GM19395 (cell line): ENCODE results near the gene ATF2.
"Not testable (repeated sequence)": the region's sequence is repeated elsewhere in the genome, so short reads cannot be mapped to it uniquely, and the experiment has no call there.

ENCODE experiments used
- ATAC-seq: cut with Tn5 transposase; IDR thresholded peaks from one replicate; pipeline ENCODE4 v1.9.1; 2021; ENCODE audit warnings: mild to moderate bottlenecking, moderate library complexity; ENCODE audit not compliant: unreplicated experiment

Gene ATF2

DNA sequence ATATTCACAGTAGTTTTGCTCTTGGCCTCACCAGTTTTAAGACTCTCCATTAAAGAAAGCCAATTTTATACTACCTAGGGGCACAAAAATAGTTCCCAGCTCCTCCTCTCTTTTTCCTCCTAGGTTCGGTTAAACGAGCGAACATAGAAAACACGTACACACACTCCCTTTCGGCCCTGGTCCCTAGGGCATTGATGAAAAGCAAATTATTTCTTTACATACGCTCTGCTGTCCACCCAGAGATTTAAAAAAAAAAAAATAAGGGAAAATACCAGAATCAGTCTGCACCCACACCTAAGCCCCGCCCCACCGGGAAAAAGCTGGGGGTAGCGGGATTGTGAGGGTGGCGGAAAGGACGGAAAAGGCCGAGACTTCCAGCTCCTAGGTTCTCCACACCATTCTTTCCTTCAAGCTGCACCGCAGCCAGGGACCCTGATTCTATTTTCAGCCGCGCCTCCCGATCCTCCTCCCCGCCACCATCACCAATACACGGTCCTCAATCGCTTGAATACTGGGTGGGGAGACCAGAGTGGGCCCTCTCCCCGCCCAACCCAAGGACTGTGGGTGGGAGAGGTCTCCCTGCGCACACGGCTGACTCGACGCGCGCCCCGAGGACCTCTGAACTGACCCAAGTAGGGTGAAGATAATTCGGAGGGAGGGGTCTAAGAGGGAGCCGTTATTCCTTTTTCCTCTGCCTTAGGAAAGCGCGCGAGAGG, 769 bp downstream of the ATF2 start:
- ATAC-seq = peak; percentile 6

DNA sequence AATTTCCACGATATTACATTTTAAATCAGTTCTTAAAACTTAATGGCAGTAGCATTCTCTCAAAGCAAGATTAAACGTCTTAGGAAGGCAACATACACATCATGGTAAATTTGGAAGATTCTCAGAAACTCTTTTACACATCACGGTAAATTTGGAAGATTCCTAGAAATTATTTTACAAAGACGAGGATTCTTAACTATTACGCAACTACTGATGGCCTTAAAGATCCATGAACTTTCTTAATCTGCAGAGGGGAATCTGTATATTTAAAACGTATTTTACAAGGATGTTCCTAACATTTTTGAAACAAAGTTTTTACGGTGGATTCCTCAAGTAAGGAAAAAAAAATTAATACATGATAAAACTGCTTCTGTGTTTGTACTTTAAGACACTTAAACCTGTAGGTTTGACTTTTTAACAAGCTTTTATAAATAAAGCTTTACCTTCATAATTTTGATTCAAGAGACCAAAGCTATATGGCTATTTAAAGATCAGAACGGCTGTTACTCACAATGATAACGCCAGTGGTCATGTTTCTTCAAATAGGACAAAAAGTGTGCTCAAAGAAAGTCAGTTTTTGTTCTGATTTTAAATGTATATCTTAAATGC, 1.7 kb downstream of the ATF2 start:
- no peak for ATAC-seq

DNA sequence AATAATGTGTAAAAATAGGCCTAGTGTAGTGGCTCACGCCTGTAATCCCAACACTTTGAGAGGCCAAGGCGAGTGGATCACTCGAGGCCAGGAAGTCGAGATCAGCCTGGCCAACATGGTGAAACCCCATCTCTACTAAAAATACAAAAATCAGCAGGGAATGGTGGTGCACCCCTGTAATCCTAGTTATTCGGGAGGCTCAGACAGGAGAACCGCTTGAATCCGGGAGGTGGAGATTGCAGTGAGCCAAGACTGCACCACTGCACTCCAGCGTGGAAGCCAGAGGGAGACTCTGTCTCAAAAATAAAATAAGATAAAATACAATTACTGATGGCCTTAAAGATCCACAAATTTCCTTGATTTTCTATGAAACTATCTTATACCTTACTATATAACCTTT, 3.8 kb downstream of the ATF2 start:
- no peak for ATAC-seq

DNA sequence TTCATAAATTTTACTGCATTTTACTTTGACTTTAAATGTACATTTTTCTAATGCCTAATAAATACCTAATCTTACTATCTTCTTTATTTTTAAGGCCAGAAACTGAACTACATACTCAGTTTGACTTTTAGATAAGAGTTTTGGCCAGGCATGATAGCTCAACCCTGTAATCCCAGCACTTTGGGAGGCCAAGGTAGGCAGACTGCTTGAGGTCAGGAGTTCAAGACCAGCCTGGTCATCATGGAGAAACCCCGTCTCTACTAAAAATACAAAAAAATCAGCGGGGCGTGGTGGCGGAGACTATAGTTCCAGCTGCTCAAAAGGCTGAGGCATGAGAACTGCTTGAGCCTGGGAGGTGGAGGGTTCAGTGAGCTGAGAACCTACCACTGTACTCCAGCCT, 9.1 kb downstream of the ATF2 start:
- ATAC-seq = no peak

DNA sequence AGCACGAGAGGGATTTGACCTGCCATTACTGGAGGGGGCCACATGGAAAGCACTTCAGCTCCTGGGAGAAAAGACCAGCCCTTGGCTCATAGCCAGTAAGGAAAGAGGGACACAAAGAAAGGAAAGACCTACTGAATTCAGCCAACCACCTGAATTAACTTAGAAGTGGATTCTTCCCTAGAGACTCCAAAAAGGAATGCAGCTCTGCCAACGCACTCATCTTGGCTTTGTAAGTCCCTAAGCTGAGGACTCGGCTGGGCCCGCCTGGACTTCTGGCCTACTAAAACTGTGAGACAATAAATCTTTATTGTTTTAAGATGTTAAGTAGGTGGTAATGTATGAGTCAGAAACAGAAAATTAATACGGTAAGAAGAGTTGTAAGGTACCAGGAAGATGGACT, 11.5 kb downstream of the ATF2 start:
- ATAC-seq = no peak

DNA sequence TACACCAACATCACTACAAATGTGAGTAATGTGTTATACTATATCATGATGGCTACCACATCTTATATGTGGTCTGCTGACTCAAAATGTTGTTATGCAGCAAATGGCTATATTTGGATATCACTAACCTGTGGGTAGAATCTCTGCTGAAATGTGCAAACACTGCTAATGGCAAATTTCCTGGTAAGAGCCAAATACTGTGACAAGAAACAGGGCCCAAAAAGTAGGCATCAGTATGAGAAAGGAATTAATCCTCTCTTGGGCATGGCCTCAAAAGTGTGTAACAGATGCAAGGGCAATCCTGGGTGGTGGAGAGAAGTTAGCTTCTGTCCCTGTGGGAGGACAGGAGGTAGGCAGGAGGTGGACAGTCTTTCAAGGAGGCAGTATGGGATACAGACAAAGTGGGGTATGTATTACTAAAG, 13.3 kb downstream of the ATF2 start:
- ATAC-seq = peak; percentile 74

DNA sequence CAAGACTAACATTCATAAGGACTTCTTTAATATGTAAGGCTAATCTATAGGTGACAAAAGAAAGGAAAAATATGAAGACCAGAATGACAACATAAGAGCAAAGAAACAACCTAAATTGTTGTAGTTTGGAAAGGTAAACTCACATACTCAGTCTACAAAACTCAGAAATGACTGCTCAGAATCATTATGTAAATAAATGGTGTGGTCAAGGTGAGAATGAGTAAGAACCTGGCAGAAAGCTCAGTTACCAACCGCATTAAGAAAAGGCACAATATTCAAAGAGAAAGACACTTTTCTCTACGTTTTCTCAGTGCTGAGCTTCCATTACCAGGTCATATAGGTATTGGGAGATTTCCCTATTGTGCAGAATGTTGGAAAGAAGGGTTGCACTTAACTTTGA, 15.8 kb downstream of the ATF2 start:
- peak; percentile 85 for ATAC-seq

DNA sequence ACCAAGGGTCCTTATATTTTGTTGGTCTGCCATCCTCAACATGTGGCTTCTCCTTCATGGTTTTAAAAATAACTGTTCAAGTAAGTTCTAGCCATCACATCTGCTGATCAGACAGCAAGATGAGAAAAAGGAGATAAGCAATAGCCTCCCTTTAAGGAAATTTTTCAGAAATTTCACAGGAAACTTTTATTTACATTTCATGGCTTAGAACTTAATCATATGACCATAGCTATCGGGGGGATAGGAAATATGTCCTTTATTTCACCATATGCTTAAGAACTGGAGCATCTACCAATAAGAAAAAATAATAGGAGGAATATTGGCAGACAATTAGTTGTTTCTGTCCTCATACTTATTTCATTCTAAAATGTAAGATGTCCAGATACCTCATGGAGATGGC, 16.2 kb downstream of the ATF2 start:
- ATAC-seq = peak; percentile 5

DNA sequence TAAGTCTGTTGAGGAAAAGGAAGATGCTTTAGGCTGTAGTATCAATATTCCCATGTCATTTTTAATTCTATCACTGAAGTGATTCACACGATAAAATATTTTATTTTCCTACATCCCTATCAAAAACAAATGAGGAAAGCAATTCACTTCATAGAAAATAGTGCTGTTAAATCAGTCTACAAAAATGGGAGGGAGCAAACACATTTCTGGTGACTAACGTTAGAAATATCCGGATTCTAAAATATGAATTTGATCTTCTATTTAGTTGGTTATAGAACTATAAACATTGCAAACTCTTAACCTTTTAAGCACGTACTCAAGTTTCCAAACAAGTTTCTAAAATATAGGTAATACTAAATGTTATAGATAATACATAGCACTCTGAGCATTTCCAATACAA, 20.8 kb downstream of the ATF2 start:
- no peak for ATAC-seq

DNA sequence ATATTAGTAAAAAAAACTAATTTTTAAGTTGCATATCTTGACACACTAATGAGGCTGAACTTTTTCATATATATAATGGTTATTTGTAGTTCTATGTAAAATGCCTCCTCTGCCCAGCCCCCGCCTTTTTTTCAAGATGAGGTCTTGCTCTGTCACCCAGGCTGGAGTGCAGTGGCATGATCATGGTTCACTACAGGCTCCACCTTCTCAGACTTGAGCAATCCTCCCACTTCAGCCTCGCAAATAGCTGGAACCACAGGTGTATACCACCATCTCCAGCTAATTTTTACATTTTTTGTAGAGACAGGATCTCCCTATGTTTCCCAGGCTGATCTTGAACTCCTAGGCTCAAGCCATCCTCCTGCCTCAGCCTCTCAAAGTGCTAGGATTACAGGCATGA, 24.3 kb downstream of the ATF2 start:
- no peak for ATAC-seq

DNA sequence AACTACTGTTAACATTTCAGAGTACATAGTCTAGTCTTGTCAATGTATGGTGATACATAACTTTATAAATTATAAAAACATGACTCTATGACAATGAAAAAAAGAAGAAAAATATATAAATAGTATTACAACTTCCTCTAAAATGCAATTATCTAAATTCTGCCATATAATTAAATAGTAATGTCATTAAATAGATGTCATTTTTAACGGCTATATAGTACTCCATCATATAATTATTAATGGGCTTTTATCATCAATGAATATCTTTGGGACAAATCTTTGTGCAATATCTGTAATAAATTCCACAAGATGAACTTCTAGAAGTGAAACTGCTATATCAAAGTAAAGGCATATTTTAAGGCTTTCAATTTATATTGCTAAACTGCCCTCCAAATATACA, 24.8 kb downstream of the ATF2 start:
- no peak for ATAC-seq

DNA sequence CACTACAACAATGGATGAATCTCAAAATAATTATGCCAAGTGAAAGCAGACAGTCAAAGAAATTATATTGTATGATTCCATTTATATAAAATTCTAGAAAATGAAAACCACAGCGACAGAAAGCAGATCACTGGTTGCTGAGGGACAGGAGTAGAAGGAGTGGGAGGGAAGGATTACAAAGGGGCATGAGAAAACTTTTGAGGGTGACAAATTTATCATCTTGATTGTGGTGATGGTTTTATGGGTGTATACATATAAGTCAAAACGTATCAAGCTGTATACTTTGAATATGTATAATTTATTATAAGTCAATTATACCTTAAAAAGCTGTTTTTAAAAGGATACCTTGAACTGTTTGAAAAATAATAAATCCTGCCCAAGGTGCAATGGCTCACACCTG, 27.7 kb downstream of the ATF2 start:
- no peak for ATAC-seq

DNA sequence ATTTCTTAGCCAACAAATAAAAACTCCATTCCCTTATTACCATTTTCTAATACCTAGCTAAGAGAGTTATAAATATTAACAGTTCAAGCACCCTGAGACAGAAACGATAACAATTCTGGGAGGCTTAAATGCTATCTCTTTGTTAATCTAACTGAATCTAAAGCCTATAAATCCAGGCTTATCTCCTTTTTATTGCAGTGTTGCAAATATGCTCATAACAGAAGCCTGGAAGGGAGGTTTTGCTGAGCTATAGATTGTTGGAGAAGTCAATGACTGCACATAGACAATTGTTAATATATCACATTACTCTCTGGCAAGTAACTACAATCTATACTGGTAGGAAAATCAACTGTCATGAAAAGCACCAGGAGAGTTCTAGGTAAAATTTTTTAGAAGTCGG, 30.2 kb downstream of the ATF2 start:
- ATAC-seq = no peak

DNA sequence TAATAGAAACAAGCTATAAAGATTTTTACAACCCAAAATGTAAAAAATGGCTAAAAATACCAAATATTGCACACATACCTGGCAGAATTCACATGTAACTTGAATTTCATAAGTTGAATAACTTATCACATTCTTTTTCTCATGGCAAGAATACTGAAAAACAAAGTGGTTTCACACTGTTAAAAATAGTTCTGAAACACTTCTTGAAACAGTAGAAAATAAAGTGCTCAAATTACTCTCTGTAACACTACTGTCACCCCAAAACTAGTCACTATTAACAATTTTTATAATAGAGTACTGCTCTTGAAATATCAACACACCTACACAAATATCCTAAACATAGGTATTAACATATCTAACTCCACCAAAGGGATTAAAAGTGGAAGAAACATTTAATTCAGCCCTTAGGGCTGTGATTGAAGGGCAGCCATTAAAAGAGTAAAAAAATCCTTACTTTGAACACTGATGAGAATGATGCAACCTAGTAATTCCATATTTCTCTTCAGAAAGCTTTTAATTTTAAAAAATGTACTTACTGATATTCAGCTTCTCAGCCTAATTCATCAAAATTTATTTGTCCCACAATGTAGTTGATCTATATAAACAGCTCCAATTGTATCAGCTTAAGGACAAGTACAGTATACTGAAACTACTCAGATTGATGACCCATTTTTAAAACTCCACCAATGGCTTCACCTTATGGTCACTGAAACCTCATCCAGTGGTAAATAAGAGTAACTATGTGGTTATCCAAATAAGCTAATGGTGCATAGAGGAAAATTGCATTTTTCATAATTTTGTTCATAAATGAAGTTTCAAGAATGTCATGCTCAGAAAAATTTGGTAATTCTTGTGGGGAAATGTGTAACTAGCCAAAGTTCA, 31.4 kb downstream of the ATF2 start:
- peak; percentile 81 for ATAC-seq

DNA sequence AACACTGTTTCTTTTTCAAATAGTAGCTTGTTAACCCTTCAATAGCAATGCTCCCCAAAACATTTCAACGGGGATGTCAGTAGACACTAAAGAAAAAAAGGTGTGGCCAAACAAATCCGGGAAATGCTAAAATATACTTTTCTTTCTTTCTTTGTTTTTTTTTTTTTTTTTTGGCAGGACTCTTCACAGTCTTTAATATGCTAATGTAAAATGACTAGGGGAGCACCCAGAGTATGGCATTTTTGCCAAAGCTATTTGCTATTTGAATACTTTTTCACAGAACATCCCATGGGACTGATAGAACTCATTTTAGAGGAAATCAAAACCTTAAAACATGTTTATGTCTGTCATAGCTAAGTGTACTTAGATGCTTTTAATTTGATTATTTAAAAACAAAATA, 32.1 kb downstream of the ATF2 start:
- ATAC-seq = no peak

DNA sequence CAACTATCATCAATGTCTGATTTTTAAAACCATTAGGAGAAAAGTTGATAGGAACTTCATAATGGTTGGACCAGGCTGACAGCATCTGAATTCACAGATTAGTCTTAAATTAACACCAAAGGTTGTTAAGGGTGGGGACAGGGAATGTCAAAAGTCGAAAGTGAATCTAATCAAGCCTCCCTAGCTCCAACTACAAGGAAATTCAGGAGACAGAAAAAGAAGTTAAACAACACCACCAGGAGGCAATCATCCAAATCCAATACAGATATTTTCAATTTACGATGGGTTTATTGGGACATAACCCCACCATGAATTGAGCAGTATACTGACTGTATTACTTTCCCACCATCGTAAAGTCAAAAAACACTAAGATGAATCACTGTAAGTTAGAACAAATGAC, 32.8 kb downstream of the ATF2 start:
- no peak for ATAC-seq

DNA sequence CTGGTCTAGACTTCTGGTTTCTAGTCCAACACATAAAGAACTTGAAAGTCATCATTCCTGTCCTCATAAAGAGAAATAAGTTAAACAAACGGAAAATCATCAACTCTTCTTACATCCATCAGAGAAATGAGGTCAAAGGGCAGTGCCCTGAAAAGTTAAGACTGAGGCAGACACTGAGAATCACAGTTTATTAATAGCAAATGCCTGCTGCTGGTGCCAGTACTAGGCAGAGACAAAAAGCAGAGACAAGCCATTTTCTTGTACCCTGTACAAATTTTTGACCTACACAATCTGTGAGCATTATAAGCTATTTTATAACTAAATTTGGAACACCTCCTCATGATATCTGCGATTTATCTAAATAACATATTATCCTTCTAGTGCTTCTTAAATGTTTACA, 36.8 kb downstream of the ATF2 start:
- no peak for ATAC-seq

DNA sequence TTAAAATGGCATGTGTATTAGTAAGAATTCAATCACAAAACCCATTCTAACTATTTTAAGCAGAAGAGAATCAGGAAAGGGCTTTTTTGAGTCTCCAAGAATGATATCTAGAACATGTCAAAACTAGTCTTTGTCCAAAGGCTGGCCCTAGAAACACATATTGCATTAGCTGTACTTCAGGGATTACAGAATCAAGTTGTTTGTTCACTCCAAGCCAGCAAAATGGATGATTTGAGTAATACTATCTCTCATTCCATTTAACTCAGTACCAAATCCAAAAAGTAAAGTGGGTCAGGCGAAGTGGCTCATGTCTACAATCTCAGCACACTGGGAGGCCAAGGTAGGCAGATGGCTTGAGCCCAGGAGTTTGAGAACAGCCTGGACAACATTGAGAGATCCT, 41.3 kb downstream of the ATF2 start:
- ATAC-seq = no peak

DNA sequence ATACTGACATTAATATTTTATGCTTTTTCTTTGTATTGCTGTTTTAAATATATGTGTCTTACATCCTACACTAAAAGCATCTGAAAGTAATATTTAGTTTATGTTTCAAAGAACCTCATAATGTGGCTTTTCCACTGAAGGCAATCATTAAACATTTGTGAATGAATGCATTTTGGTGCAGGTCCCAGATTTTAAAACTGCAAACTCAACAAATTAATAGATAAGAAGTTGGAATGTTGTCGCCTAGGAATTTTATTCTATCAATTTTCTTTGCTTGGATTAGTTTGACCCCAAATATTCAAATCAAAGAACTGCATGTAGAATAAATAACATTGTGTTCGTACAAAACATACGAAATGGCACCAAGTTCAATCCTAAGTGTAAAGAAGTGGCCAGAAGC, 44.7 kb downstream of the ATF2 start:
- no peak for ATAC-seq

DNA sequence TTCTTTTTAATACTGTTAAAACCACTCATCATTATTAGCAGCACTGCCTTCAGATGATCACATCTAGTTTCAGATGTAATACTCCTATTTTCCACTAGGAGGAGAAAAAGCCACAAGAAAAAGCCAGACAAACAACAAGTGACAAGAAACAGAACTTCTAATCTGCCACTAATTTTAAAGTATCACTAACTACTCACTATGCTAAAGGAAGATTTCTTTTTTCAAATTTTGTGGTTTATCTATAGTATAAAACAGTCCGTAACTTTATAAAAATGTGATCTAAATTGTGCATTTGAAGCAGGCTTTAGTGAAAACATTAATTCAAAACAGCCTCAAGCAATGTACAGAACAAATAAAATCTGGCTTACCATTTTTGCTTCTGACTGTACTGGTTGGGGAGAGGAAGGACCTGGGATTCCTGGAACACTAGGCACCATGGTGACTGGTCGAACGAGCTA, 56.8 kb downstream of the ATF2 start:
- ATAC-seq = peak; percentile 94

DNA sequence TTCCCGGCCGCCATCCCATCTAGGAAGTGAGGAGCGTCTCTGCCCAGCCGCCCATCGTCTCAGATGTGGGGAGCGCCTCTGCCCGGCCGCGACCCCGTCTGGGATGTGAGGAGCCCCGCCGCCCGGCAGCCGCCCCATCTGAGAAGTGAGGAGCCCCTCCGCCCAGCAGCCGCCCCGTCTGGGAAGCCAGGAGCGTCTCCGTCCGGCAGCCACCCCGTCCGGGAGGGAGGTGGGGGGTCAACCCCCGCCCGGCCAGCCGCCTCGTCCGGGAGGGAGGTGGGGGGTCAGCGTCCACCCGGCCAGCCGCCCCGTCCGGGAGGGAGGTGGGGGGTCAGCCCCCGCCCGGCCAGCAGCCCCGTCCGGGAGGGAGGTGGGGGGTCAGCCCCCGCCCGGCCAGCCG, 59.9 kb downstream of the ATF2 start:
- not testable (repeated sequence) for ATAC-seq

DNA sequence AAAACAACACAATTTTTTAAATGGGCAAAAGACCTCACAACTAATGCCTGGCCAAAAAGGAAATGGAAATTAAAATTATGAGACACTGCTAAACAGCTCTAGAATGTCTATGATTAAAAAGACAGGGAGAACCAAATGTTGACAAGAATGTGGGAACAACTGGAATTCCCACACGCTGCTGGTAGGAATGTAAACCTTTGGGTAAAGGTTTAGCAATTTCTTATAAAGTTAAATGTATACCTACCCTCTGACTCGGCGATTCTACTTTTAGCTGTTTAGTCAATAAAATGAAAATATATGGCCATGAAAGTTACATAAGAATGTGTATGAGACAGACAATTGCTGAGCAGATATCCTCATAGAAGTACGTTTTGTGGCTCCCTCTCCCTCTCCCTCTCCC, 60.9 kb downstream of the ATF2 start:
- no peak for ATAC-seq
